HL-60/S4 (cell line): ENCODE measurements around the gene RCVRN.

Source experiments
- in situ Hi-C: fragments of 300-500 bp; cut with MboI; formaldehyde crosslinking; loops from 2 replicates; pipeline ENCODE4 v1.14.3; 2022; ENCODE audit warnings: low sequenced_read_pairs

The RCVRN gene

GRCh38 chr17:9862220-9862619 lies 42.9 kb downstream of the RCVRN start:
- in situ Hi-C loops: no loop called here

GRCh38 chr17:9860851-9861250 lies 44.2 kb downstream of the RCVRN start:
- in situ Hi-C loops: no loop called here

- in situ Hi-C loops: no loop called here
Observed at GRCh38 chr17:9859781-9860180, 45.3 kb downstream of the RCVRN start.

GRCh38 chr17:9855036-9855435 lies 50.0 kb downstream of the RCVRN start:
- in situ Hi-C loops: no loop called here

GRCh38 chr17:9854255-9854654 lies 50.8 kb downstream of the RCVRN start:
- in situ Hi-C loops: no loop called here

- in situ Hi-C loops: no loop called here
Observed at GRCh38 chr17:9850151-9850550, 54.9 kb downstream of the RCVRN start.
